ENCODE data around the gene LRRC4C.

LRRC4C gene

GRCh38 chr11:41319434-41319833, 140.0 kb downstream of the LRRC4C start:
- no peak for DNase-seq

- no peak for DNase-seq
These were observed 142.7 kb downstream of the LRRC4C start for GRCh38 chr11:41316751-41317150.

GRCh38 chr11:41313226-41313625, 146.2 kb downstream of the LRRC4C start:
- DNase-seq, result no peak

- no peak for DNase-seq
These were observed 149.7 kb downstream of the LRRC4C start for GRCh38 chr11:41309716-41310115.

GRCh38 chr11:41309111-41309522, 150.3 kb downstream of the LRRC4C start:
- no peak for DNase-seq

- DNase-seq, result no peak
These were observed 151.2 kb downstream of the LRRC4C start for GRCh38 chr11:41308286-41308685.

GRCh38 chr11:41307296-41308080, 152.0 kb downstream of the LRRC4C start:
- no peak for DNase-seq

- no peak for DNase-seq
These were observed 153.0 kb downstream of the LRRC4C start for GRCh38 chr11:41306431-41306830.

- no peak for DNase-seq
These were observed 158.4 kb downstream of the LRRC4C start for GRCh38 chr11:41301023-41301422.

- no peak for DNase-seq
These were observed 170.0 kb downstream of the LRRC4C start for GRCh38 chr11:41289408-41289807.

GRCh38 chr11:41286751-41287150, 172.7 kb downstream of the LRRC4C start:
- no peak for DNase-seq

- no peak for DNase-seq
These were observed 175.1 kb downstream of the LRRC4C start for GRCh38 chr11:41284354-41284753.

- DNase-seq, result no peak
These were observed 176.1 kb downstream of the LRRC4C start for GRCh38 chr11:41283191-41283930.

GRCh38 chr11:41282395-41282794, 177.1 kb downstream of the LRRC4C start:
- DNase-seq, result no peak

- DNase-seq, result no peak
These were observed 178.2 kb downstream of the LRRC4C start for GRCh38 chr11:41281131-41281742.

GRCh38 chr11:41274831-41275230, 184.6 kb downstream of the LRRC4C start:
- DNase-seq, result no peak

- no peak for DNase-seq
These were observed 185.5 kb downstream of the LRRC4C start for GRCh38 chr11:41273908-41274307.

- DNase-seq, result no peak
These were observed 192.0 kb downstream of the LRRC4C start for GRCh38 chr11:41267451-41267850.

- no peak for DNase-seq
These were observed 203.4 kb downstream of the LRRC4C start for GRCh38 chr11:41256041-41256440.

GRCh38 chr11:41254966-41255365, 204.5 kb downstream of the LRRC4C start:
- DNase-seq, result no peak

- DNase-seq, result no peak
These were observed 209.0 kb downstream of the LRRC4C start for GRCh38 chr11:41250408-41250935.

- DNase-seq, result no peak
These were observed 211.8 kb downstream of the LRRC4C start for GRCh38 chr11:41247621-41248020.

GRCh38 chr11:41246399-41246745, 213.1 kb downstream of the LRRC4C start:
- DNase-seq, result no peak
